K562 (cell line): ENCODE measurements around the gene VWA2. TPM values are rescaled to one million over a fixed set of nuclear protein-coding genes. Genes with fewer than 3 reads are reported as not detected.
"Not testable (repeated sequence)": the region's sequence is repeated elsewhere in the genome, so short reads cannot be mapped to it uniquely, and the experiment has no call there.

ENCODE experiments used
- ATAC-seq: fragments of 200-7000 bp; cut with Tn5 transposase; 3 replicates; pipeline ENCODE4 v1.9.1; 2020; ENCODE audit warnings: moderate library complexity
- BruUV-seq: library from RNA; stranded (reverse); fragments of 400-500 nt; replicated peaks from 2 replicates; lab custom pipeline; 2021; lab: Mats Ljungman, UMichigan
- CTCF ChIA-PET: fragments of 300-600 bp; formaldehyde crosslinking; extraction: SDS; loops from one replicate; lab custom pipeline; 2021; ENCODE audit warnings: low intra/inter-chr PET ratio; lab: Yijun Ruan, JAX
- POLR2A ChIA-PET: fragments of 300-600, 350-650 bp; sonication (Branson Sonifier 250); formaldehyde crosslinking; extraction: SDS; loops from one replicate; lab custom pipeline; 2021; ENCODE audit warnings: antibody characterized with exemption, inconsistent platforms; lab: Yijun Ruan, JAX
- DNase-seq, 4 experiments: peaks; one replicate each; pipeline versions ENCODE4 v3.0.0 to v3.0.0-alpha.2; 2011 to 2018; ENCODE audit warnings: low spot score in 3 of 4, mixed read lengths in 3 of 4; ENCODE audit errors: extremely low read depth in 1 of 4
- FAIRE-seq: peaks from 2 replicates; lab custom pipeline; 2011; peaks lifted over from hg19 to GRCh38; lab: Jason Lieb, UNC
- H2AFZ ChIP-seq: 2 replicates; pipeline ENCODE4 v1.6.0; 2011; ENCODE audit warnings: low read depth, low read length, control low read depth, inconsistent platforms
- H3K27ac ChIP-seq: fragments of 200-600 bp; 3 replicates; pipeline ENCODE4 v1.8.0; 2011; ENCODE audit warnings: low read depth, mild to moderate bottlenecking, control low read depth, inconsistent platforms, low read length, moderate library complexity, mixed read lengths; ENCODE audit errors: extremely low read depth
- H3K27me3 ChIP-seq, 2 experiments: fragments of 300-600 bp in 1 of 2; 2 replicates in 1 of 2; 3 replicates in 1 of 2; pipeline versions ENCODE4 v1.6.0 to v1.8.0; 2011; ENCODE audit warnings: inconsistent platforms in 2 of 2, low read length in 2 of 2, mild to moderate bottlenecking in 1 of 2, mixed read lengths in 1 of 2, moderate library complexity in 1 of 2; ENCODE audit not compliant: control insufficient read depth in 2 of 2, insufficient read depth in 2 of 2
- H3K36me3 ChIP-seq: fragments of 300-600 bp; 3 replicates; pipeline ENCODE4 v1.8.0; 2011; ENCODE audit warnings: mild to moderate bottlenecking, low read length, inconsistent platforms; ENCODE audit not compliant: control insufficient read depth, insufficient read depth
- H3K4me1 ChIP-seq, 2 experiments: fragments of 200-600 bp in 1 of 2; replicated peaks in 1 of 2; 2 replicates in 1 of 2; 3 replicates in 1 of 2; pipeline versions ENCODE4 v1.5.1 to v1.8.0; 2011; ENCODE audit warnings: inconsistent platforms in 2 of 2, low read length in 2 of 2, mild to moderate bottlenecking in 1 of 2, mixed read lengths in 1 of 2, moderate library complexity in 1 of 2; ENCODE audit not compliant: control insufficient read depth in 2 of 2, insufficient read depth in 2 of 2
- H3K4me2 ChIP-seq: 2 replicates; pipeline ENCODE4 v1.6.1; 2011; ENCODE audit warnings: low read length, control low read depth, inconsistent platforms, mixed read lengths; ENCODE audit not compliant: insufficient read depth
- H3K4me3 ChIP-seq: fragments of 200-600 bp; sonication (generic), shearing (Covaris generic); 2 replicates; pipeline ENCODE4 v1.5.1; 2016; ENCODE audit warnings: control low read depth, inconsistent platforms
- H3K79me2 ChIP-seq: fragments of 200-600 bp; 3 replicates; pipeline ENCODE4 v1.8.0; 2011; ENCODE audit warnings: low read length, inconsistent platforms; ENCODE audit not compliant: control insufficient read depth, insufficient read depth
- H3K9ac ChIP-seq, 2 experiments: 2 replicates each; pipeline versions ENCODE4 v1.6.0 to v1.6.1; 2011; ENCODE audit warnings: low read depth in 2 of 2, low read length in 2 of 2, control low read depth in 1 of 2, inconsistent platforms in 1 of 2, mild to moderate bottlenecking in 1 of 2, mixed read lengths in 1 of 2; ENCODE audit not compliant: insufficient read depth in 1 of 2
- H3K9me1 ChIP-seq: one replicate; pipeline ENCODE4 v1.6.0; 2011; ENCODE audit warnings: inconsistent platforms, mild to moderate bottlenecking, low read length, moderate library complexity; ENCODE audit not compliant: control insufficient read depth, insufficient read depth
- H3K9me3 ChIP-seq: replicated peaks from 2 replicates; pipeline ENCODE4 v1.5.1; 2011; ENCODE audit warnings: low read depth, low read length, inconsistent platforms; ENCODE audit not compliant: control insufficient read depth, insufficient read depth
- H4K20me1 ChIP-seq: replicated peaks from 2 replicates; pipeline ENCODE4 v1.6.1; 2011; ENCODE audit warnings: low read length, inconsistent platforms, mixed read lengths; ENCODE audit not compliant: control insufficient read depth, insufficient read depth
- STAT6 ChIP-seq: sonication (generic); formaldehyde crosslinking; IDR thresholded peaks from 2 replicates; pipeline ENCODE4 v1.8.1; 2023; ENCODE audit warnings: mild to moderate bottlenecking, missing genetic modification reagents
- WGBS: fragments of 100-300 bp; shearing (Covaris generic); methylation state at CpG from one replicate; pipeline ENCODE4 v1.1.6; 2016; ENCODE audit warnings: low coverage, mixed read lengths; ENCODE audit not compliant: insufficient coverage; ENCODE audit errors: missing lambda C conversion rate; 5-methylcytosine and 5-hydroxymethylcytosine counted together
- in situ Hi-C: fragments of 300-500 bp; cut with MboI; formaldehyde crosslinking; loops from 4 replicates; pipeline ENCODE4 v1.15.0; 2018; ENCODE audit warnings: inconsistent platforms, mixed read lengths
- intact Hi-C: fragments of 100-400 bp; cut with micrococcal nuclease; formaldehyde crosslinking; loops from 2 replicates; pipeline ENCODE4 v1.14.2; 2022
- polyA plus RNA-seq, 8 experiments: library from polyadenylated mRNA; depleted of rRNA in 4 of 8; stranded (reverse) in 5 of 8; unstranded in 3 of 8; fragments of >200 nt; fragmentation: Nextera tagmentation in 2 of 8; fragmentation: Illumina TruSeq in 1 of 8; extraction: Ambion mirVana in 2 of 8; extraction: Trizol in 1 of 8; gene quantifications; 2 replicates each; pipeline versions ENCODE4 v1.2.1 to v1.2.3, GENCODE V29; 2011 to 2014; ENCODE audit warnings: inconsistent platforms in 1 of 8, missing spikeins in 1 of 8
- total RNA-seq, 7 experiments: library from RNA; depleted of rRNA in 6 of 7; stranded (reverse); fragments of >200 nt in 6 of 7; fragmentation: Illumina TruSeq in 2 of 7; extraction: Trizol in 2 of 7; gene quantifications; 2 replicates each; pipeline versions ENCODE4 v1.2.1 to v1.2.3, GENCODE V29; 2011 to 2021; ENCODE audit warnings: low replicate concordance in 1 of 7

Gene VWA2
- total and polyA plus RNA-seq, 9 of the 15 experiments (the other 6 are each of a cell fraction or from before 2014, with no cell fraction given): not detected

- TF ChIP-seq STAT6 (CRISPR knock-in tag): no peak
Observed at GRCh38 chr10:114332301-114333192, 93.5 kb downstream of the VWA2 start (continued).

- DNase-seq, H2AFZ ChIP-seq, H3K9me3 ChIP-seq, H3K9ac ChIP-seq, in situ Hi-C loops, H3K4me1 ChIP-seq, POLR2A ChIA-PET, CTCF ChIA-PET, intact Hi-C loops, H3K27ac ChIP-seq, H3K4me3 ChIP-seq, H4K20me1 ChIP-seq, ATAC-seq, BruUV-seq, FAIRE-seq, H3K9me1 ChIP-seq, H3K36me3 ChIP-seq, H3K79me2 ChIP-seq, H3K4me2 ChIP-seq: not testable (repeated sequence)
- 0% methylated on average over 4 of the region's 5 CpGs for WGBS
- H3K27me3 ChIP-seq: peaks cover 0 to 25% of the 10 kb centered on the region in 2 experiments; a peak in 3 of 5 replicates
Observed at GRCh38 chr10:114333441-114333840, 94.4 kb downstream of the VWA2 start.
